ENCODE data around the gene BICD1. TPM values are rescaled to one million over a fixed set of nuclear protein-coding genes. Genes with fewer than 3 reads are reported as not detected.

The BICD1 gene
- total RNA-seq, 6 experiments from 2014 or later: 24.5 to 36.6 (median 32.4) TPM

GRCh38 chr12:32397696-32398095, 291.0 kb downstream of the BICD1 start:
- no peak for DNase-seq
- no peaks in the 10 kb centered on the region for H3K9me3 Mint-ChIP-seq
- H3K27me3 Mint-ChIP-seq (ENCODE audit: insufficient read depth): peaks cover 14% of the 10 kb centered on the region
- no peak for TF ChIP-seq CTCF (IDR thresholded peaks at IDR 0.05)
- H3K4me3 Mint-ChIP-seq: no peak overlapping the region
- H3K27ac Mint-ChIP-seq: no peak overlapping the region
- no peaks in the 10 kb centered on the region for H3K36me3 Mint-ChIP-seq (ENCODE audit: low read depth)
- peaks cover 4% of the 10 kb centered on the region; the same call in 1 of the 2 replicates for H3K4me1 Mint-ChIP-seq (ENCODE audit: low read depth)

GRCh38 chr12:32398181-32398580, 291.5 kb downstream of the BICD1 start:
- Mint-ChIP-seq H3K4me1 (ENCODE audit: low read depth) (peaks cover 4% of the 10 kb centered on the region; the same call in 1 of the 2 replicates), H3K36me3 (ENCODE audit: low read depth) (no peaks in the 10 kb centered on the region), H3K27ac (no peak overlapping the region), H3K27me3 (ENCODE audit: insufficient read depth) (peaks cover 14% of the 10 kb centered on the region), H3K4me3 (no peak overlapping the region), H3K9me3 (no peaks in the 10 kb centered on the region)
- no peak for DNase-seq
- TF ChIP-seq CTCF (IDR thresholded peaks at IDR 0.05): no peak

GRCh38 chr12:32398816-32399369, 292.2 kb downstream of the BICD1 start:
- Mint-ChIP-seq H3K27ac (no peak overlapping the region), H3K36me3 (ENCODE audit: low read depth) (no peaks in the 10 kb centered on the region), H3K4me3 (peak overlapping the region; percentile 92), H3K27me3 (ENCODE audit: insufficient read depth) (peaks cover 14% of the 10 kb centered on the region), H3K9me3 (no peaks in the 10 kb centered on the region), H3K4me1 (ENCODE audit: low read depth) (peaks cover 4% of the 10 kb centered on the region; the same call in 1 of the 2 replicates)
- TF ChIP-seq CTCF (IDR thresholded peaks at IDR 0.05): no peak
- no peak for DNase-seq

- Mint-ChIP-seq H3K36me3 (ENCODE audit: low read depth) (no peaks in the 10 kb centered on the region), H3K27me3 (ENCODE audit: insufficient read depth) (peaks cover 14% of the 10 kb centered on the region), H3K9me3 (no peaks in the 10 kb centered on the region), H3K4me1 (ENCODE audit: low read depth) (peaks cover 4% of the 10 kb centered on the region; the same call in 1 of the 2 replicates), H3K4me3 (peak within 1 kb of the TSS; percentile 92), H3K27ac (no peak within 1 kb of the TSS)
- DNase-seq: peak; percentile 53
- peak; percentile 67 for TF ChIP-seq CTCF (IDR thresholded peaks at IDR 0.05)
Observed at GRCh38 chr12:32399370-32400113, 292.9 kb downstream of the BICD1 start, which contains the start of gene FGD4. Gene FGD4, plus strand, starts transcription at chr12:32399558.

- TF ChIP-seq CTCF (IDR thresholded peaks at IDR 0.05): no peak
- Mint-ChIP-seq H3K4me3 (peak overlapping the region; percentile 57), H3K36me3 (ENCODE audit: low read depth) (no peaks in the 10 kb centered on the region), H3K4me1 (ENCODE audit: low read depth) (peaks cover 4% of the 10 kb centered on the region; the same call in 1 of the 2 replicates), H3K27me3 (ENCODE audit: insufficient read depth) (peaks cover 15% of the 10 kb centered on the region), H3K27ac (no peak overlapping the region), H3K9me3 (no peaks in the 10 kb centered on the region)
- no peak for DNase-seq
Observed at GRCh38 chr12:32400114-32400672, 293.5 kb downstream of the BICD1 start.
